ENCODE results near the gene ACOX2. TPM values are rescaled to one million over a fixed set of nuclear protein-coding genes. Genes with fewer than 3 reads are reported as not detected.

The ACOX2 gene
- total RNA-seq, 1 experiment from 2014 or later: 7.2 TPM

DNA sequence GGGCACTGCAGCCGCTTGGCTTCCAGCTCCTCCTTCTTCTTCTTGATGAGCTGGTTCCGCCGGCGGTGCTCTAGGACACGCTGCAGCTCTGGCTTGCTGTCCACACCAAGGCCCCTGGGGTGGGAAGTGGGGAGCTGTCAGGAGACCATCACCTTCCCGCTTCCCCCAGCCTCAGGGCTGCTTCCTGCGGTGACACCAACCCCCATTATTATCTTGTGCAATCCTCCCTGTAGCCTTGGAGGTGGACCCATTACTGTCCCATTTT lies 30.2 kb upstream of the ACOX2 start:
- Histone ChIP-seq H3K4me3 (ENCODE audit: low read depth, low read length, poor library complexity, severe bottlenecking) (no peak overlapping the region), H3K4me1 (ENCODE audit: insufficient read depth, low read length, poor library complexity, severe bottlenecking) (no peaks in the 10 kb centered on the region), H3K9me3 (ENCODE audit: low read depth, low read length, poor library complexity, severe bottlenecking) (no peaks in the 10 kb centered on the region), H3K27ac (ENCODE audit: low read depth, low read length, poor library complexity, severe bottlenecking) (no peak overlapping the region), H3K27me3 (replicated peaks; ENCODE audit: insufficient read depth, low read depth, low read length, poor library complexity) (no peaks in the 10 kb centered on the region), H3K36me3 (ENCODE audit: insufficient read depth, low read length, poor library complexity, severe bottlenecking) (no peaks in the 10 kb centered on the region)
- TF ChIP-seq, protein P1, sequence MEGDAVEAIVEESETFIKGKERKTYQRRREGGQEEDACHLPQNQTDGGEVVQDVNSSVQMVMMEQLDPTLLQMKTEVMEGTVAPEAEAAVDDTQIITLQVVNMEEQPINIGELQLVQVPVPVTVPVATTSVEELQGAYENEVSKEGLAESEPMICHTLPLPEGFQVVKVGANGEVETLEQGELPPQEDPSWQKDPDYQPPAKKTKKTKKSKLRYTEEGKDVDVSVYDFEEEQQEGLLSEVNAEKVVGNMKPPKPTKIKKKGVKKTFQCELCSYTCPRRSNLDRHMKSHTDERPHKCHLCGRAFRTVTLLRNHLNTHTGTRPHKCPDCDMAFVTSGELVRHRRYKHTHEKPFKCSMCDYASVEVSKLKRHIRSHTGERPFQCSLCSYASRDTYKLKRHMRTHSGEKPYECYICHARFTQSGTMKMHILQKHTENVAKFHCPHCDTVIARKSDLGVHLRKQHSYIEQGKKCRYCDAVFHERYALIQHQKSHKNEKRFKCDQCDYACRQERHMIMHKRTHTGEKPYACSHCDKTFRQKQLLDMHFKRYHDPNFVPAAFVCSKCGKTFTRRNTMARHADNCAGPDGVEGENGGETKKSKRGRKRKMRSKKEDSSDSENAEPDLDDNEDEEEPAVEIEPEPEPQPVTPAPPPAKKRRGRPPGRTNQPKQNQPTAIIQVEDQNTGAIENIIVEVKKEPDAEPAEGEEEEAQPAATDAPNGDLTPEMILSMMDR (conservative IDR thresholded peaks at IDR 0.05; ENCODE audit: low read depth, low read length): no peak
- no peak for TF ChIP-seq EZH2 (IDR thresholded peaks at IDR 0.05; ENCODE audit: borderline replicate concordance, low read depth, low read length, poor library complexity, severe bottlenecking)
- no peak for DNase-seq (ENCODE audit: low spot score)
- POLR2A ChIA-PET (ENCODE audit: low non-redundant PET): no interaction called here
- CTCF ChIA-PET: no interaction called here
- BruUV-seq (replicated peaks): no TSS peak
- intact Hi-C loops (cut with micrococcal nuclease; ENCODE audit: unreplicated experiment): no loop called here

DNA sequence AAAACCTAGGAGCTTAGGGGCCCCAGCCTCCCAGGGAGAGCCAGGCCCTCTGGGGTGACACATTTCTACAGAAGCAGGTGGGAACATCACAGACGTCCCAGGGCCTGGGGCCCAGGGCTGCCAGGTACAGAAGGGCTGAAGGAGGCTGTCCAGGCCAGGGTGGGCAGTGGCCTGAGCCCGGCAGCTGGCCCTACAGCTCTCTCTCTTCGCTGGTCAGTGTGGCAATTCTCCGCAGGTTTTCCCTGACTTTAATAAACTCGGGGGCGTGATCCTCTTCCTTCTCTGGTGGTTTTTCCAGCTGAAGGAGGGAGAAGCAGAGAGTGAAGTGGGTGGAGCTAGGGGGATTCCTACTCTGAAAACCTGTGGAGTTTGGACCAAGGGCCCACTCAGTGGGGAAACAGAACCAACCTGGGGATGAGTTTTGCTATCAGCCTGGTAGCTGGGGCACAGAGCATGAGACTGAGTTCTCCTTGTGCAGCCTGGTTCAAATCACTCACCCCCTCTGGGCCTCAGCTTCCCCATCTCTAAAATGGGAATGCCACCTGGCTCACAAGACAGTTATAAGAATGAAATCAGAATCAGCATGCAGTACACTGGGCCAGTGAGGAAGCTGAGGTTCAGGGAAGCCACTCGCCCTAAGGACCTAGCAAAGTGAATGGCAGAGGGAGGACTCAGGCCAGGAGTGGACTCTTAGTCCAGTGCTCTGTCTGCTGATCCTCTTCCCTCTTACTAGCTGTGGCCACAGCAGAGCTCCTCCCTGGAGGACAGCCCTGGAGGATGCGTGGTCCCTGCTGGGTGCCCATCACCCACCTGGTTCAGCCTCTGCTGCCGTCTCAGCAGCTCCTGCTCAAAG lies 29.6 kb upstream of the ACOX2 start:
- Histone ChIP-seq H3K9me3 (ENCODE audit: low read depth, low read length, poor library complexity, severe bottlenecking) (no peaks in the 10 kb centered on the region), H3K4me3 (ENCODE audit: low read depth, low read length, poor library complexity, severe bottlenecking) (no peak overlapping the region), H3K36me3 (ENCODE audit: insufficient read depth, low read length, poor library complexity, severe bottlenecking) (no peaks in the 10 kb centered on the region), H3K4me1 (ENCODE audit: insufficient read depth, low read length, poor library complexity, severe bottlenecking) (no peaks in the 10 kb centered on the region), H3K27me3 (replicated peaks; ENCODE audit: insufficient read depth, low read depth, low read length, poor library complexity) (no peaks in the 10 kb centered on the region), H3K27ac (ENCODE audit: low read depth, low read length, poor library complexity, severe bottlenecking) (no peak overlapping the region)
- no TSS peak for BruUV-seq (replicated peaks)
- no peak for DNase-seq (ENCODE audit: low spot score)
- POLR2A ChIA-PET (ENCODE audit: low non-redundant PET): no interaction called here
- intact Hi-C loops (cut with micrococcal nuclease; ENCODE audit: unreplicated experiment): no loop called here
- TF ChIP-seq, protein P1 (conservative IDR thresholded peaks at IDR 0.05; ENCODE audit: low read depth, low read length): no peak
- TF ChIP-seq EZH2 (IDR thresholded peaks at IDR 0.05; ENCODE audit: borderline replicate concordance, low read depth, low read length, poor library complexity, severe bottlenecking): no peak
- CTCF ChIA-PET: interaction anchor here (0.8 kb wide), 1 partner anchor 65 kb away, joined by 3 read pairs; no protein-coding TSS in a partner anchor

DNA sequence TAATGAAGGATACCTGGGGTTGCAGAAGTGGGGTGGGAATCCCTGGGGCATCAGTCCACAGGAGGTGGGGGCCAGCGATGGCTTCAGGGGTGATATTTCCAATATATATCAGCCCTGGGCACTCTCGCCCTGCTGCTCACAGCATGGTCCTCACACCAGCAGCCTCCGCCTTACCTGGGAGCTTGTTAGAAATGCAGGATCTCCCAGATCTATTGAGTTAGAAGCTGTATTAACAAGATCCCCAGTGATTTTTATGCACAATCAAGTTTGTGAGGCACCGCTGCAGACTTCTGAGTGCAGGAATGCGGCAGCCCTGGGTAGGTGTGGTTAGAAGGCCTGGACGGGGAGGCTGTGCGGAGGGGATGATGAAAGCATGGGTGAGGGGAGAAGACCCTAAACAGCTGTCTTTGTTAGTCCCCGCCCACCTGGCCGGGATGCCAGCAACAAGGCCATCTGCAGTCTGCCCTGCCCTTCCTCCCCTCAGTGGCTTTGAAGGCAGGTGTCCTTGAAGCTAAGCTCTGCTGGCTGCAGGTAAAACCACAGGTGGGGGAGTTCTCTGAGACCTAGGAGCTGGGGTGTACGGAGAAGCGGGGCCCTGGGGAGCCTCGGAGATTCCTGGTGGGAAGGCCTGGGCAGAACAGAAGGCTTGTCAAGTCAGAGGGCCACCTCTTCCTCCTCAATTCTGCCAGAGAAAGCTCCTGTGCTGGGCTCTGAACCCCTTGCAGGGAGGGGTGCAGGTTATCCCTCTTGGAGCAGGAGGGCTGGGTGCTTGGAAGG lies 28.8 kb upstream of the ACOX2 start:
- no peak for DNase-seq (ENCODE audit: low spot score)
- TF ChIP-seq, protein P1 (conservative IDR thresholded peaks at IDR 0.05; ENCODE audit: low read depth, low read length): no peak
- no peak for TF ChIP-seq EZH2 (IDR thresholded peaks at IDR 0.05; ENCODE audit: borderline replicate concordance, low read depth, low read length, poor library complexity, severe bottlenecking)
- Histone ChIP-seq H3K9me3 (ENCODE audit: low read depth, low read length, poor library complexity, severe bottlenecking) (no peaks in the 10 kb centered on the region), H3K4me1 (ENCODE audit: insufficient read depth, low read length, poor library complexity, severe bottlenecking) (no peaks in the 10 kb centered on the region), H3K27me3 (replicated peaks; ENCODE audit: insufficient read depth, low read depth, low read length, poor library complexity) (no peaks in the 10 kb centered on the region), H3K36me3 (ENCODE audit: insufficient read depth, low read length, poor library complexity, severe bottlenecking) (no peaks in the 10 kb centered on the region), H3K27ac (ENCODE audit: low read depth, low read length, poor library complexity, severe bottlenecking) (no peak overlapping the region), H3K4me3 (ENCODE audit: low read depth, low read length, poor library complexity, severe bottlenecking) (no peak overlapping the region)
- no TSS peak for BruUV-seq (replicated peaks)
- intact Hi-C loops (cut with micrococcal nuclease; ENCODE audit: unreplicated experiment): no loop called here
- CTCF ChIA-PET: interaction anchor here (0.8 kb wide), 1 partner anchor 66 kb away, joined by 3 read pairs; no protein-coding TSS in a partner anchor
- POLR2A ChIA-PET (ENCODE audit: low non-redundant PET): no interaction called here

Measured in A673 (cell line).